Right lobe of liver (tissue), 6 donors: Measurements from ENCODE around the gene KLHL20. TPM values are rescaled to one million over a fixed set of nuclear protein-coding genes. Genes with fewer than 3 reads are reported as not detected.

Source experiments
- ATAC-seq, 4 donors: fragments of 200-7000 bp; cut with Tn5 transposase; one replicate each; pipeline ENCODE4 v1.9.1; 2020; ENCODE audit warnings: mild to moderate bottlenecking in 4 of 4, moderate library complexity in 4 of 4
- DNase-seq, 3 donors: peaks; one replicate each; pipeline ENCODE4 v3.0.0-alpha.2; 2020
- H3K27ac ChIP-seq, 3 donors: fragments of 200-600 bp; one replicate each; pipeline ENCODE4 v1.8.0; 2022
- H3K27me3 ChIP-seq, 2 donors: fragments of 200-600 bp; one replicate each; pipeline ENCODE4 v1.8.0; 2022
- H3K36me3 ChIP-seq, 4 donors: fragments of 200-600 bp; sonication (generic) in 1 of 4; one replicate each; pipeline versions ENCODE4 v1.5.1 to v1.8.0; 2017 to 2022; ENCODE audit warnings: control low read depth in 1 of 4
- H3K4me1 ChIP-seq, 4 donors: fragments of 200-600 bp; sonication (generic) in 1 of 4; one replicate each; pipeline versions ENCODE4 v1.5.1 to v1.8.0; 2017 to 2022; ENCODE audit warnings: control low read depth in 1 of 4
- H3K4me3 ChIP-seq, 3 donors: fragments of 200-600 bp; one replicate each; pipeline ENCODE4 v1.8.0; 2022
- H3K9me3 ChIP-seq, 4 donors: fragments of 200-600 bp; sonication (generic) in 1 of 4; one replicate each; pipeline versions ENCODE4 v1.5.1 to v1.8.0; 2017 to 2022; ENCODE audit warnings: control low read depth in 1 of 4
- CTCF ChIP-seq, 4 donors: fragments of 200-600 bp in 3 of 4; fragments of 450-650 bp in 1 of 4; IDR thresholded peaks; one replicate each; pipeline versions ENCODE4 v1.5.1 to v1.8.0; 2016 to 2022; ENCODE audit warnings: antibody characterized with exemption in 4 of 4, mild to moderate bottlenecking in 2 of 4
- POLR2A ChIP-seq: fragments of 450-650 bp; IDR thresholded peaks from one replicate; pipeline ENCODE4 v1.6.1; 2017; ENCODE audit warnings: antibody characterized with exemption, mild to moderate bottlenecking
- WGBS: methylation state at CpG from one replicate; pipeline ENCODE4 v1.1.6; 2018; ENCODE audit warnings: low coverage, low lambda C conversion rate; ENCODE audit not compliant: insufficient coverage; ENCODE audit errors: missing lambda C conversion rate; 5-methylcytosine and 5-hydroxymethylcytosine counted together
- intact Hi-C, 2 donors: fragments of 100-400 bp; cut with DNase I; formaldehyde crosslinking; loops; one replicate each; pipeline versions ENCODE4 v1.11.2 to v1.14.1; 2022
- total RNA-seq, 6 experiments: library from RNA; depleted of rRNA in 2 of 6; stranded (reverse); fragments of >200 nt in 2 of 6; fragmentation: NEBNext Ultra II Directional in 3 of 6; extraction: Animal tissue kit (Norgen Biotek cat#: 25700) in 3 of 6; gene quantifications; one replicate each; pipeline versions ENCODE4 v1.1.0 to v1.2.4, GENCODE V29; 2016 to 2023
- donor health status: DM: no; HTN: yes; CAD: no.
- donor health status: DM: no; HTN: no; CAD: no.
- donor health status: DM: no; HTN: no; CAD: no.
- donor health status: DM: no; HTN: yes; CAD: no.
- donor health status: DM: no; HTN: yes; CAD: no.

Gene KLHL20
- total RNA-seq, 6 experiments from 2014 or later = 9.2 to 15.5 (median 12.5) TPM

GRCh38 chr1:173702736-173703135 lies 12.0 kb upstream of the KLHL20 start:
- no CpG with 5 or more reads among the region's 1 CpG for WGBS
- intact Hi-C loops = no loop called here
- Histone ChIP-seq H3K9me3 (no peaks in the 10 kb centered on the region), H3K36me3 (no peaks in the 10 kb centered on the region), H3K27ac (no peak overlapping the region), H3K27me3 (no peaks in the 10 kb centered on the region), H3K4me1 (no peaks in the 10 kb centered on the region), H3K4me3 (no peak overlapping the region)
- TF ChIP-seq POLR2A (no peak), CTCF (IDR thresholded peaks at IDR 0.05) (no peak)
- ATAC-seq (no peak), DNase-seq (no peak)

GRCh38 chr1:173705117-173705516 lies 9.7 kb upstream of the KLHL20 start:
- intact Hi-C loops = no loop called here
- H3K4me1 ChIP-seq = no peaks in the 10 kb centered on the region
- WGBS = 58% methylated on average over 5 of the region's 5 CpGs
- H3K9me3 ChIP-seq = no peaks in the 10 kb centered on the region
- ATAC-seq (no peak), DNase-seq (no peak)
- no peaks in the 10 kb centered on the region for H3K27me3 ChIP-seq
- H3K4me3 ChIP-seq = no peak overlapping the region
- TF ChIP-seq POLR2A (no peak), CTCF (IDR thresholded peaks at IDR 0.05) (no peak)
- H3K27ac ChIP-seq = no peak overlapping the region
- no peaks in the 10 kb centered on the region for H3K36me3 ChIP-seq

- H3K27ac ChIP-seq = no peak overlapping the region
- intact Hi-C loops = no loop called here
- H3K36me3 ChIP-seq = no peaks in the 10 kb centered on the region
- DNase-seq (no peak), ATAC-seq (no peak)
- no peaks in the 10 kb centered on the region for H3K9me3 ChIP-seq
- H3K4me1 ChIP-seq = no peaks in the 10 kb centered on the region
- no peak for TF ChIP-seq POLR2A
- TF ChIP-seq CTCF (IDR thresholded peaks at IDR 0.05) = no peak
- H3K4me3 ChIP-seq = no peak overlapping the region
- 90% methylated on average over 2 of the region's 2 CpGs for WGBS
- no peaks in the 10 kb centered on the region for H3K27me3 ChIP-seq
These were observed 6.0 kb upstream of the KLHL20 start for GRCh38 chr1:173708787-173709186.

GRCh38 chr1:173714441-173714758 lies 381 bp upstream of the KLHL20 start:
- Histone ChIP-seq H3K27ac (peak overlapping the region; percentile 89 to 94 (median 93)), H3K36me3 (no peaks in the 10 kb centered on the region), H3K4me1 (peaks cover 0 to 21% (median 6%) of the 10 kb centered on the region in 4 donors), H3K4me3 (peak overlapping the region; percentile 80 to 84 (median 84)), H3K9me3 (no peaks in the 10 kb centered on the region), H3K27me3 (no peaks in the 10 kb centered on the region)
- ATAC-seq (no peak), DNase-seq (no peak)
- 63% methylated on average over 3 of the region's 3 CpGs for WGBS
- intact Hi-C loops = no loop called here
- TF ChIP-seq POLR2A (no peak), CTCF (IDR thresholded peaks at IDR 0.05) (no peak)

- intact Hi-C loops = no loop called here
- 0% methylated on average over 5 of the region's 8 CpGs for WGBS
- H3K27ac ChIP-seq = peak overlapping the region; percentile 89 to 94 (median 93)
- peak overlapping the region; percentile 80 to 84 (median 84) for H3K4me3 ChIP-seq
- no peaks in the 10 kb centered on the region for H3K27me3 ChIP-seq
- DNase-seq = no peak
- peaks cover 0 to 21% (median 6%) of the 10 kb centered on the region in 4 donors for H3K4me1 ChIP-seq
- no peak for ATAC-seq
- no peak for TF ChIP-seq CTCF (IDR thresholded peaks at IDR 0.05)
- no peak for TF ChIP-seq POLR2A
- no peaks in the 10 kb centered on the region for H3K36me3 ChIP-seq
- no peaks in the 10 kb centered on the region for H3K9me3 ChIP-seq
These were observed 710 bp downstream of the KLHL20 start for GRCh38 chr1:173715538-173715844.
